ENCODE data around the gene VSX2.

The VSX2 gene

GRCh38 chr14:74238974-74239847 lies at the start of gene VSX2:
Gene VSX2 (plus strand): TSS chr14:74239449. CDS start chr14:74239562, 113 bp downstream.
- ATAC-seq, result no peak

DNA sequence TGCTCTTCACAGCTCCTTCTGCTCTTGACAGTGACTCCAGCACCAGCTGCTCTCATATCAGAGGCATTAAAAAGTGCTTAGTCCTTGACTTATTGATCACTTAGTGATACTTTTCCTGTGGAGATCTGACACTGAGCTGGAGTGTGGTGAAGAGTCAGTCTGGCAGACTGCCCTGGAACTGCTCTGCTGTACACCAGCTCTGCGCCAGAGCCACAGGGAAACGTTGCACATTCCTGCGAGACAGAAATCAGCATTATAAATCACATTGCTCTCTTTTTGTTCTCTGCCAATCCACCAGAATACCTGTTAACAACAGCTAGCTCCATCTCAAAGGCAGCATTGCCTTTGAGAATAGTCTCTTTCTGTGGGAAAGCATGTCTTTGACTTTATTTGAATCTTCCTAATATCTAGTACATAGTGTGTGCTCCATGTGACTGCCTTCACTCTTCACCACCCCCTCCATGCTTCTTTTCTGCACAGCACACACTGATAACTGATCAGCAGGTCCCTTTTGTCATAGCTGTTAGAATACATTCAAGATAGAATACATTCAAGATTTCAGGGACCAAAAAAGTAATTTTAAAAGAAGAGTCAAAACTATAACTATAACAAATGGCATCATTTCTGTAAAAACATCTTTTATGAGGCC lies 48.2 kb upstream of the VSX2 start:
- no peak for DNase-seq
- ATAC-seq, result no peak

More at GRCh38 chr14:74238974-74239847, at the start of gene VSX2:
- no peak for DNase-seq

GRCh38 chr14:74194506-74195274 lies 44.6 kb upstream of the VSX2 start:
- ATAC-seq (no peak), DNase-seq (no peak)

DNA sequence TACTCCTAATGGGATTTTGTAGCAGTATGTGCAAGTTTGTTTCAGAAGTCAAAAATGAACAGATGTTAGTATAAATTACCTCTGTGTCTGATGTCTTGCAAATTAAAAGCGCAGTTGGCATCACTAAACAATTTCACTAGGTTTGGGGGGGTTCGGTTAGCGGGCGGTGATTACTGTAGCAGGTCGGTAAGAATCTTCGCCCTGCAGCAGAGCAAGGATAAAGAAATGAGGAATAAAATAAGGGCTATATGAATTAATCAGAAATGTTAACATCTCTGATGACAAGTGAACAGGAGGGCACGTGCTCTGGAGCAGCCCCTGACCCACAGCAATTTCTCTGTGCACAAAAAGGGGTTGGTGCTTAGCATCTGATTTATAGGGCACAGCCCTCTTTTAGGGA lies 43.6 kb upstream of the VSX2 start:
- ATAC-seq, result no peak

DNA sequence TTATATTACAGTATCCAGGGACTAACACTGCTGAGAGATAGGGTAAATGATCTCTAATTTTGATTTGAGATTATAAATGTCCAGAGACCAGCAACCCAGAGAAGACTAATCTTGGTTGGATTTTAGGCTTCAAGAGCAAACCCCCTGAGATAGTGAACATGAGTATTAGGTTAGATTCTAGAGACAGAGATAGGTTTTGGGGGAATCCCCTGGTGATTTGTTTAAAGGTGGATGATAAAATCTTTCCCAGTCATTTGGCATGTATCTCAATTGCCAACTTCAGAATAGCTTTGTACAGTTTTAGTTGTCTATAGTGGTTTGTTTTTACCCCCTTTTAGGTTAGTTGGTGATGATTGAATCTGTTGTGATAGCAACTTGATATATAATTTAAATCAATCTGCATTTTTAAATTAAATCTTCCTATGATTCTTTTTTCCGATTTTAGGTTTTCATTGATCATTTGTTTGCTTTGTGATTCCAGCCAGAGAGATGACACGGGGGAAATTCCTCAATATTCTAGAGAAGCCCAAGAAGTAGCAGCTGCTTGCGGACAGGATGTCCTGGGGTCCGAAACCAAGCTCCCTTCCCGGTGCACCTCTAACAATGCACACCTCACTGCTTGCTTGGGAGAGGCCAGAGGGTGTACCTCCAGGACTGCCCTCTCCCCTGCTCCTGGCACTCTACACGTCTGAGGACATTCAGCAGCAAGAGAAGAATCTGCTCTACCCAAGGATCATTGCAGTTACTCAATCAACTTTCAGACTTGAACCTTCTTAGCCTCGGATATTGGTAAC lies 40.6 kb upstream of the VSX2 start:
- DNase-seq, result no peak
- no peak for ATAC-seq

More for the DNA sequence above, 43.6 kb upstream of the VSX2 start:
- DNase-seq, result no peak

DNA sequence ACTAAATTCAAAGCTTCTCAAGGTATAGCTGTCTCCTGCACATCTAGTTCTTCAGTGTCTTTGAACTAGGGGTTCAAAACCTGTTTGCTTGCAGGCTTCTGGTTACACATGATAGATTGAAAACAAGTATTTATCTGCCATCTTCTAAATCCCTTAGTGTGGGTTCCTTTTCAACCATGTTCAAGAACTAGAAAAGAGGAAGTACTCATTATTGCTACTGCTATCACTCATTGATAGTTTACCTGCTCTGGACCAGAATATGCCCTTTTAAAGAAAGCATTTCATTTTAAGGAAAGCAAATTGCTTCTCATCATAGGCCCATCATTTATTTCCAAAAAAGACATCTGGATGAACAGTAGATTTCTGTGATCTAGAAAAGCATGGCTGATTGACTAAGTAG lies 37.1 kb upstream of the VSX2 start:
- no peak for ATAC-seq
- DNase-seq, result no peak

DNA sequence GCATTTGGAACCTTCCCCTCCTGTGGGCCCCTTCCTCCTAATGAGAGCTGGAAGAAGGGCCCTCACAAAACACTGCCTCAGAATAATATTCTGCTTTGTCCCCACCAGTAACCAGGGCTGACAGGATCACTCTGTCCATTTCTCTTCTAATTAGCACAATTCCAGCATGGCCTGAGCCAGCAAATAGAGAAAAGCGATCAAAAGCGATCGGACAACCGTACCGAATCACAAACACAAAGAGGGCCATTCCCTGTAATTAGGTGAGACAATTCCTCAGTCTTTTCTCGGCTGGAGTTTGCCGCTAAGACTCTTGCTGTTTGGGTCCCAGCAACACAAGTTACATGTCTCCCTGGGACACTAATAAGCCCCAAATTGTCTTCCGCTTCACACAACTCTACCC lies 35.6 kb upstream of the VSX2 start:
- ATAC-seq, result no peak
- no peak for DNase-seq

DNA sequence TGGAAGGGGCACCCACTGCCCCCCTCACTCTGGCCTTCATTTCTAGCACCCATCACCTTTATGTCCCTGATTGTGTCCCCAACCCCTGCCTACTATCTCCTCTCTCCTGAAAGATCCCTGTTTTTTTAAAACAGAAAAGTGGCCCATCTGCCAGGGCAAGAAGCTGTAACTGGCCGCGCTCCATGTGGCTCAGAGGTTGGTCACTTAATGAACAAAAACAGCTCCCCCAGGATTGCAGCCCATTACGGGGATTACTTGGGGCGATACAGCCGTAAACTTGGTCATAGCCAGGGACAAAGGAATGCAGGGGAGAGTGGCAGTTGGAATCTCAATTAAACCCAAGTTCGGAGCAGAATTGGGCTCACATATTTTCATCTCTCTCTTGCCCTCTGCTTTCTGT lies 34.8 kb upstream of the VSX2 start:
- ATAC-seq (no peak), DNase-seq (no peak)

DNA sequence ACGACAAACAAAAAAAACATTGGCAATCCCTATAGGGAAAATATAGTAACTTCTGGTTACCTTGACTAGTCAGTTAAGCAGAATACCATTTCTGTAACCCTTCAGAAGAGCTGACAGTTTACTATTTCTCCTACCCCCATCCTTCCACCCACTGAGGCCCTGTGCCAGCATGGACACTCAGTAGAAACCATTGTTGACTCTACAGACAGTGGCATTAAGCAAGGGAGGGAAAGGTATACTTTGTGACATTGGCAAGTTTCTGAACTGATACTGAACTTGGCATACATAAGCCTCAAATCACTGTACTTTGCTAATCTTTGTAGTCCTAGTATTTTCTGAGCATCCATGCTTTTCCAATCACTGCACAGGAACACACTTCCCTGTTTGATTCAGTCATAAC lies 33.4 kb upstream of the VSX2 start:
- ATAC-seq (no peak), DNase-seq (no peak)

DNA sequence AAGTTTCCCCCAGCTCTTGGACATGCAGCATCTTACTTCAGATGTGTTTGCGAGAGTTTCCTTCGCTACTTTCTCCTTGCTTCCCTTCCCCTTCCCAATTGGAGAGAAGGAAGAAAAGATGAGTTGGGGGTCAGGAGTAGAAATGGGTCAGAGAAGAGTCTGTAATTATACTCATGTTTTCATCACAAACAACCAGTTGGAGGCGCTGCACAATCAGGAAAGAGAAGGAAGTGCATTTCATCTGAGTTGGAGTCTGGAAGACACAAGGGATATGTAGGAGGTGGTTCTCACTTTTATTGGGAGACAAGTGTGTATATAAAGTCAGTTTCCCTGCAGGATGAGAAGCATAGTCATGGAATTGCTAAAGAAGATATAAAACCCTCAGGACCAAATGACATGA lies 31.3 kb upstream of the VSX2 start:
- DNase-seq, result no peak
- ATAC-seq, result no peak

DNA sequence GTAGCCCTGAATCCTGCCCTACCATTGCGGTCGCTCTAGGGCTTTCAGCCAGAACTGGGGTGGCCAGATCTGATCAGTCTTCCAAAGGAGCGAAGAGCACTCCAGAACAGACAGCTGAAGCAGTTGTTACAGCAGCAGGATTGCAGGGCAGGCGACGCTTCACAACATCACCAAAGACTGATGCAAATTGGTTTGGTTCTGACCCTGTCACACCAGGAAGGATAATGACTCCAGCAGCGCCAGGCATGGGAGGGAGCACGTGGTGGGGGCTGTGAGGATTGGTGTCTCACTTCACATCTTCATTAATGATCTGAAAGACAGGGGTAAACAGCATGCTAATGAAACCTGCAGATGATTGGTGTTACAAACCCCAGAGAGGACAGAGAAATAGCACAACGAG lies 30.6 kb upstream of the VSX2 start:
- no peak for ATAC-seq

GRCh38 chr14:74211945-74212580 lies 27.2 kb upstream of the VSX2 start:
- no peak for DNase-seq
- ATAC-seq, result no peak

More for the DNA sequence above, 30.6 kb upstream of the VSX2 start:
- no peak for DNase-seq

DNA sequence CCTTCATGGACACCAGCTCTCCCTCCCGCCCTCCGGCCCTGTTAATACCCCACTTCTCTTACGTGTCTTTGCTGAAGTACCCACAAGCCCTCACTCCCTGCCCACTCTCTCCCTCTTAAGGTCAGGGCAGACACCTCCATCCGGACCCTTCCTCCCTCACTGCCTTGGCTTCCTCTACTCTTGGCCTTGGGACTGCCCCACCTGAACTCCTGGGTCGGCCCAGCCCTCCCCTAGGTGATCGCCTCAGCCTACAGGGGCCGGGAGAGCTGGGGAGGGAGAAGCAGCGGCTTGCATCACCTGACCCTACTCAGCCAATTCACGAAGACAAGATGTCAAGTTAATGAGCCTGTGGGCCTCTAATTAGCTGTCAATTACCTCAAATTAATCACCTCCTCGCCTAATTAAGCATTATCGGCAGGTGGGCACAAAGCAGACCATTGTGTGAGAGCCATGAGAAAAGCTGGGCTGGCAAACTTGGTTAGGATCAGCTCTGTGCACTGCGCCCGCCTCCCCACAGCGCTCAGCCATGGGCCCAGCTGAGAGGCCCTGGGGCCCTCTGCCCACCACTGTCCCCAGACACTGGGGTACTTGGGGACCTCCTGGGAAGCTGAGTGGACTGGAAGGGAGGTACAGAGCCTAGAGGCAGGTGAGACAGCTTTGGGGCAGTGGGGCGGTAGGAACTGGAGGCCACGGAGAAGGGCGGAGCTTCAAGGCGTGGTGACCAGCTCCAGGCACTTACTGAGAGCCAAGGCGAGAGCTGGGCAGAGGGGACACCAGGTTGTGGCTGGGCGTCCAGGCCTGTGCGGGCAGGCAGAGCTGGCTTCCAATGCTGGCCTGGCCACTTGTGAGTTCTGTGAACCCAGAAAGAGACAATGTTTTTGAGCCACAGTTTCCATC lies 25.1 kb upstream of the VSX2 start:
- no peak for DNase-seq
- no peak for ATAC-seq

- ATAC-seq (no peak), DNase-seq (no peak)
Measured at GRCh38 chr14:74216671-74217070, 22.6 kb upstream of the VSX2 start.

- DNase-seq (peak; percentile 88), ATAC-seq (peak; percentile 89)
Measured at GRCh38 chr14:74217672-74218448, 21.4 kb upstream of the VSX2 start.

- no peak for ATAC-seq
- no peak for DNase-seq
Measured at GRCh38 chr14:74218462-74218861, 20.8 kb upstream of the VSX2 start.

DNA sequence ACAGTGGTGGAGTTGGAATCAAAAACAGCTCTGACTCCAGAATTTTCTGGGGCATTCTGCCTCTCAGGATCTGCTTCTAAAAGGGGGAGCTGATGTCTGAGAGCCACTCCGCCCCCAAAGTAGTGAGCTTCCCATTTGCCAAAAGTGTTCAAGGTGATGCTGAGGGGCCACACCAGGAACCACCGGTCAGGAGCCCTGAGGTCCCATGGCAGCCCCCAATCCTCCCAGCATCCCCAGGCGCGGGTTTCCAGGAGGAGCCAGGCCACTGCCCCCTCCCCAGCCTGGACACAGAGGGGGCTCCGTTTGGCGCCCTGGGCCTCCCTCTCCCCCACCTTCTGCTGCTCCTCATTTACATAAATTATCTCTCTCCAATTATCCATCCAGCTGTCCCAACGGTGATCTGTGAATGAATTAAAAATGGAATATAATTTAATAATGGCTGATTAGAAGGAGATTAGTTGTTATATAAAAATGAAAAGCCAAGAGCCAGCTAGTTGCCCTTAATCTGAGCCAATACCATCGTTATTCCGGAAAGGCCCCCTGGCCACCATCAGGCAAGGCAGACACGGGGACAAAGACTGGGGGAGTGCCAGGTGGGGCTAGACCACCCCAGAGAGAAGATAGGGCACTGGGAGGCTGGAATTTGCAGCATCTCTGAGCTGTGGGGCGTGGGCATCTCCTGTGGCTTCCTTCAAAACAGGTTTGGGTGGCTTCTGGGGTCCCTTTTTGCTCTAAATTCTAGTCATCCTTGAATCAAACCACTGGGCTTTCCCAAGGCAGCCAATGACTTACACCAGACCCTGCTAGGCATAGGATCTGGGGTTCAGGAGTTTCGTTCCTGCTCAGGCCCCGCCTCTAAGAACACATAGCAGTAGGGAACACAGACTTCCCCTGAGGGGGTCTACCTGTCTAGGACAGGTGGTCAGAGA lies 19.7 kb upstream of the VSX2 start:
- ATAC-seq, result no peak
- no peak for DNase-seq

- ATAC-seq (no peak), DNase-seq (no peak)
Measured at GRCh38 chr14:74220991-74221390, 18.3 kb upstream of the VSX2 start.

DNA sequence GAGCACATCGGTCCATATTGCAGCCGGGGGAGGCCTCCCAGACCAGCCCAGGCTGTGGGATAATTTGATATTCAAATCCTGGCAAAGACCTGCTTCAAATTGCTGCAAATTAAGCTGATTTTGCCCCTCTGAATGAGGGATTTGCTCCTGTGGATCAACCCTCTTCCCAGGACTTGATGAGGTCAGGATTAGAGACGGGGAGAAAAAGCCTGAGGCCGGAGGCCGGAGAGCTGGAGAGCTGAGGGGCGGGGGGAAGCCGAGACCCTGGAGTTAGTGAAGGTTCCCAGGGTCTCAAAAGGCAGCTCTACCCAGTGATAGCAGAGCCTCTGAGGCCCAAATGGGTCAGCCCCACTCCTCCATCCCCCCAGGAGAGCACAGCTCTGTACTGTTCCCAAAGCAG lies 17.5 kb upstream of the VSX2 start:
- ATAC-seq (no peak), DNase-seq (no peak)
